Endothelial cell of umbilical vein (primary cell): Measurements from ENCODE around the gene KRT6A. TPM values are rescaled to one million over a fixed set of nuclear protein-coding genes. Genes with fewer than 3 reads are reported as not detected.

Experiments used
- BruUV-seq: library from RNA; stranded (reverse); fragments of 400-500 nt; replicated peaks from 2 replicates; lab custom pipeline; 2021; lab: Mats Ljungman, UMichigan
- CTCF ChIA-PET: fragments of 300-600, 350-600 bp; sonication (Branson Sonifier 250); formaldehyde crosslinking; loops from one replicate; lab custom pipeline; 2021; ENCODE audit warnings: antibody characterized with exemption, inconsistent platforms; lab: Charles Lee
- POLR2A ChIA-PET: fragments of 300-600, 350-600 bp; sonication (Branson Sonifier 250); formaldehyde crosslinking; loops from one replicate; lab custom pipeline; 2021; ENCODE audit warnings: antibody characterized with exemption, inconsistent platforms; lab: Charles Lee
- DNase-seq: peaks from one replicate; pipeline ENCODE4 v3.0.0-alpha.2; 2011; ENCODE audit warnings: low read depth, low spot score
- FAIRE-seq: peaks from 2 replicates; lab custom pipeline; 2011; peaks lifted over from hg19 to GRCh38; lab: Jason Lieb, UNC
- H2AFZ ChIP-seq: 2 replicates; pipeline ENCODE4 v1.6.0; 2012; ENCODE audit warnings: low read depth, low read length, control low read depth, inconsistent platforms
- H3K27ac ChIP-seq: 2 replicates; pipeline ENCODE4 v1.5.1; 2011; ENCODE audit warnings: low read depth, mild to moderate bottlenecking, control low read depth, low read length, moderate library complexity; ENCODE audit not compliant: insufficient read depth
- H3K27me3 ChIP-seq, 2 experiments: 2 replicates each; pipeline versions ENCODE4 v1.6.0 to v1.6.1; 2011; ENCODE audit warnings: low read length in 2 of 2, mixed read lengths in 1 of 2; ENCODE audit not compliant: control insufficient read depth in 2 of 2, insufficient read depth in 2 of 2
- H3K36me3 ChIP-seq, 2 experiments: 2 replicates in 1 of 2; 3 replicates in 1 of 2; pipeline ENCODE4 v1.5.1; 2011; ENCODE audit warnings: low read length in 2 of 2, mild to moderate bottlenecking in 1 of 2, moderate library complexity in 1 of 2; ENCODE audit not compliant: control insufficient read depth in 2 of 2, insufficient read depth in 2 of 2; ENCODE audit errors: extremely low read depth in 1 of 2
- H3K4me1 ChIP-seq: 3 replicates; pipeline ENCODE4 v1.5.1; 2011; ENCODE audit warnings: mild to moderate bottlenecking, low read length; ENCODE audit not compliant: control insufficient read depth, insufficient read depth; ENCODE audit errors: extremely low read depth
- H3K4me2 ChIP-seq: 2 replicates; pipeline ENCODE4 v1.6.1; 2011; ENCODE audit warnings: low read length, control low read depth, mixed read lengths; ENCODE audit not compliant: insufficient read depth
- H3K4me3 ChIP-seq, 3 experiments: fragments of 200-600 bp in 1 of 3; sonication (generic), shearing (Covaris generic) in 1 of 3; replicated peaks in 1 of 3; 2 replicates each; pipeline ENCODE4 v1.5.1; 2011 to 2016; ENCODE audit warnings: control low read depth in 3 of 3, low read length in 3 of 3, mild to moderate bottlenecking in 2 of 3, inconsistent platforms in 1 of 3, low read depth in 1 of 3, moderate library complexity in 1 of 3; ENCODE audit not compliant: insufficient read depth in 1 of 3
- H3K79me2 ChIP-seq: 2 replicates; pipeline ENCODE4 v1.6.0; 2012; ENCODE audit warnings: low read length, inconsistent platforms; ENCODE audit not compliant: control insufficient read depth, insufficient read depth
- H3K9ac ChIP-seq: replicated peaks from 2 replicates; pipeline ENCODE3; 2011; ENCODE audit warnings: low read length, control low read depth; ENCODE audit not compliant: insufficient read depth; ENCODE audit errors: extremely low read depth
- H3K9me1 ChIP-seq: replicated peaks from 3 replicates; pipeline ENCODE4 v1.6.0; 2011; ENCODE audit warnings: mild to moderate bottlenecking, low read length; ENCODE audit not compliant: control insufficient read depth, insufficient read depth; ENCODE audit errors: extremely low read depth
- H3K9me3 ChIP-seq: replicated peaks from 2 replicates; pipeline ENCODE4 v1.5.1; 2012; ENCODE audit warnings: low read length, inconsistent platforms; ENCODE audit not compliant: control insufficient read depth, insufficient read depth
- H4K20me1 ChIP-seq: replicated peaks from 2 replicates; pipeline ENCODE3; 2011; ENCODE audit warnings: mild to moderate bottlenecking, low read length; ENCODE audit not compliant: control insufficient read depth, insufficient read depth; ENCODE audit errors: extremely low read depth
- FOS ChIP-seq: IDR thresholded peaks from 2 replicates; pipeline ENCODE4 v1.6.1; 2011; ENCODE audit warnings: mild to moderate bottlenecking, low read length, moderate library complexity, borderline replicate concordance; ENCODE audit not compliant: insufficient read depth
- GATA2 ChIP-seq: IDR thresholded peaks from 2 replicates; pipeline ENCODE4 v1.7.0; 2011; ENCODE audit warnings: low read depth, mild to moderate bottlenecking, moderate library complexity, mixed read lengths, low read length; ENCODE audit not compliant: insufficient read length, insufficient read depth
- MYC ChIP-seq: IDR thresholded peaks from one replicate; pipeline ENCODE4 v1.6.1; 2011; ENCODE audit warnings: mild to moderate bottlenecking, low read depth, low read length
- POLR2A ChIP-seq: IDR thresholded peaks from 2 replicates; pipeline ENCODE4 v1.6.1; 2012; ENCODE audit warnings: low read depth, mild to moderate bottlenecking, control low read depth, low read length
- POLR2AphosphoS5 ChIP-seq: IDR thresholded peaks from 2 replicates; pipeline ENCODE4 v1.6.1; 2012; ENCODE audit warnings: low read depth, mild to moderate bottlenecking, control low read depth, low read length, moderate library complexity; ENCODE audit not compliant: insufficient read depth
- dilution Hi-C: fragments of 300-500 bp; cut with MboI; formaldehyde crosslinking; loops from one replicate; pipeline ENCODE4 v1.15.0; 2019; ENCODE audit warnings: low sequenced_read_pairs; ENCODE audit not compliant: extremely low pct_ligation_motif_present
- intact Hi-C: fragments of 100-400 bp; cut with micrococcal nuclease; formaldehyde crosslinking; loops from one replicate; pipeline ENCODE4 v1.10.0; 2022
- polyA plus RNA-seq, 4 experiments: library from polyadenylated mRNA; depleted of rRNA in 3 of 4; stranded (reverse) in 3 of 4; unstranded in 1 of 4; fragments of >200 nt; gene quantifications; 2 replicates each; pipeline versions ENCODE4 v1.2.1 to v1.2.3, GENCODE V29; 2011 to 2012; ENCODE audit warnings: missing spikeins in 1 of 4
- total RNA-seq: library from RNA; stranded (reverse); gene quantifications from 2 replicates; pipeline ENCODE4 v1.2.3, GENCODE V29; 2021
- TF ChIP-seq, protein P1 (sequence below): IDR thresholded peaks from 2 replicates; pipeline ENCODE4 v1.6.1; 2011; ENCODE audit not compliant: insufficient read depth, insufficient read length
- TF ChIP-seq, protein P2 (sequence below), 2 donors: IDR thresholded peaks; 1 replicate in 1 of 2; 2 replicates in 1 of 2; pipeline ENCODE4 v1.5.1; 2011; ENCODE audit warnings: low read length in 2 of 2, mild to moderate bottlenecking in 2 of 2, moderate library complexity in 2 of 2, control low read depth in 1 of 2, inconsistent platforms in 1 of 2, low read depth in 1 of 2; ENCODE audit not compliant: insufficient read depth in 1 of 2; ENCODE audit errors: extremely low read depth in 1 of 2

Gene KRT6A
- total and polyA plus RNA-seq, 2 donors (not counting 3 experiments of a cell fraction or from before 2014, with no cell fraction given): 0.64 TPM; not detected in 1

DNA sequence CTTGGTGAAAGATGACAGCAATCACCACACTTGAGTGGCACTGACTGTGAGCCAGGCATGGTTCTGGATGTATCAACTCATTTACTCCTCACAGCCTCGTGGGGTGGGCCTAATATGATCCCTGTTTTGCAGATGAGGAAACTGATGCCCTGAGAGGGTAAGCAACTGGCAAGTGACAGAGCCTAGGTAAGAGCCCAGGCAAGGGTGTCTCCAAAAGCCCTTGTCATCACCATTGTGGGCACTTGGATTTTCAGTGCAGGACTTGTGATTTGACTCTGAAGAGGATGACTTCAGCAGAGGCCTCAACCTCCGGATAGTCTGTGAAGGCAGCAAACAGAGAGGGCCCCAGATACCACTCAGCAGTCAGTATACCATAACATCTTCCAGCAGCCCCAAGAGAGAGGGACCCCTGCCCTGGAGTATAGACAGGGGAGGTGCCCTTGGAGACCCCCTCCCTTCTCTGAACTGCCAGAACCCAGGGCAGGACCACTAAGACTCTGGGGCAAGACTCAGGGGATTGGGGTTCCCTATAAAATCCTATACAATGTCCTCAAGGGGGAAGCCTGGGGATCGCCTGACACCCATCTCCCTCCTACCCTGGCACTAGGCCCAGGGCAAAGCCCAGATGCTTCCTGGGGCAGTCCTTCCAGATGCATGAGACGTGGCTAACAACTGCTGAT is 34.2 kb upstream of the KRT6A start:
- CTCF ChIA-PET: no interaction called here
- Histone ChIP-seq H3K4me3 (no peak overlapping the region), H4K20me1 (no peaks in the 10 kb centered on the region), H3K9me1 (no peaks in the 10 kb centered on the region), H3K36me3 (no peaks in the 10 kb centered on the region), H3K79me2 (no peaks in the 10 kb centered on the region), H3K9ac (no peak overlapping the region), H3K4me2 (no peak overlapping the region), H3K9me3 (no peaks in the 10 kb centered on the region), H2AFZ (no peak overlapping the region), H3K4me1 (no peaks in the 10 kb centered on the region), H3K27ac (no peak overlapping the region), H3K27me3 (no peaks in the 10 kb centered on the region)
- TF ChIP-seq FOS (no peak), POLR2AphosphoS5 (no peak)
- dilution Hi-C loops (no loop called here), intact Hi-C loops (no loop called here)
- FAIRE-seq (no peak), DNase-seq (no peak)
- no TSS peak for BruUV-seq
- POLR2A ChIA-PET: no interaction called here

DNA sequence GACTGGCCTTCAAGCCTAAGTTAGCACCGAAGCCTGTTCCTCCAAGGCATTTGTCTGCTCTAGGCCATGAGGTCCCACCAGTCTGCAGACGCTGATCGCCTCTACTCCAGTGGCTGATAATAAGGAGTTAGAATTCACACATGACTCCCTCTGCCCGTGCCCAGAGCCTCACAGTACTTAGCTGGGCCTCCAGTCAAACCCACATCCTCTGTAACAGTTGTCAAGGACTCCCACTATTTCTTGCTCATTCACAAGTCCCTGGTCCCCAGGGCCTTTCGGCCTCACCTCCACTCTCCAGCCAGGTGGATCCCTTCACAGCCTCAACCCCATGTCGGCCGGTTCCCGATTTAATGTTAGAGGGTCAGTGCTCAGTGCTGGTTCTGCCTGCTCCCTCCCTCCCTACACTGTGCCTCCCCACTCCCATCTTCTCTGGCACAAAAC is 33.5 kb upstream of the KRT6A start:
- H3K27me3 ChIP-seq: no peaks in the 10 kb centered on the region
- no peak overlapping the region for H3K4me3 ChIP-seq
- no peak overlapping the region for H3K9ac ChIP-seq
- CTCF ChIA-PET: no interaction called here
- BruUV-seq: no TSS peak
- no peaks in the 10 kb centered on the region for H3K9me1 ChIP-seq
- DNase-seq: no peak
- H3K9me3 ChIP-seq: no peaks in the 10 kb centered on the region
- H3K36me3 ChIP-seq: no peaks in the 10 kb centered on the region
- POLR2A ChIA-PET: no interaction called here
- no peaks in the 10 kb centered on the region for H3K79me2 ChIP-seq
- H3K4me2 ChIP-seq: no peak overlapping the region
- H2AFZ ChIP-seq: no peak overlapping the region
- intact Hi-C loops (no loop called here), dilution Hi-C loops (no loop called here)
- H3K4me1 ChIP-seq: no peaks in the 10 kb centered on the region
- TF ChIP-seq POLR2AphosphoS5 (no peak), MYC (no peak), FOS (no peak), GATA2 (no peak), POLR2A (no peak)
- TF ChIP-seq, protein P1, sequence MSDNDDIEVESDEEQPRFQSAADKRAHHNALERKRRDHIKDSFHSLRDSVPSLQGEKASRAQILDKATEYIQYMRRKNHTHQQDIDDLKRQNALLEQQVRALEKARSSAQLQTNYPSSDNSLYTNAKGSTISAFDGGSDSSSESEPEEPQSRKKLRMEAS: no peak
- TF ChIP-seq, protein P2, sequence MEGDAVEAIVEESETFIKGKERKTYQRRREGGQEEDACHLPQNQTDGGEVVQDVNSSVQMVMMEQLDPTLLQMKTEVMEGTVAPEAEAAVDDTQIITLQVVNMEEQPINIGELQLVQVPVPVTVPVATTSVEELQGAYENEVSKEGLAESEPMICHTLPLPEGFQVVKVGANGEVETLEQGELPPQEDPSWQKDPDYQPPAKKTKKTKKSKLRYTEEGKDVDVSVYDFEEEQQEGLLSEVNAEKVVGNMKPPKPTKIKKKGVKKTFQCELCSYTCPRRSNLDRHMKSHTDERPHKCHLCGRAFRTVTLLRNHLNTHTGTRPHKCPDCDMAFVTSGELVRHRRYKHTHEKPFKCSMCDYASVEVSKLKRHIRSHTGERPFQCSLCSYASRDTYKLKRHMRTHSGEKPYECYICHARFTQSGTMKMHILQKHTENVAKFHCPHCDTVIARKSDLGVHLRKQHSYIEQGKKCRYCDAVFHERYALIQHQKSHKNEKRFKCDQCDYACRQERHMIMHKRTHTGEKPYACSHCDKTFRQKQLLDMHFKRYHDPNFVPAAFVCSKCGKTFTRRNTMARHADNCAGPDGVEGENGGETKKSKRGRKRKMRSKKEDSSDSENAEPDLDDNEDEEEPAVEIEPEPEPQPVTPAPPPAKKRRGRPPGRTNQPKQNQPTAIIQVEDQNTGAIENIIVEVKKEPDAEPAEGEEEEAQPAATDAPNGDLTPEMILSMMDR (IDR thresholded peaks at IDR 0.05; ENCODE audit: extremely low read depth in 1 of 2, insufficient read depth in 1 of 2, low read depth in 1 of 2, low read length in 2 of 2): no peak
- no peak overlapping the region for H3K27ac ChIP-seq
- no peaks in the 10 kb centered on the region for H4K20me1 ChIP-seq
- no peak for FAIRE-seq
